ENCODE measurements around the gene CPAMD8. TPM values are rescaled to one million over a fixed set of nuclear protein-coding genes. Genes with fewer than 3 reads are reported as not detected.

The CPAMD8 gene
- total and polyA plus RNA-seq, 10 of the 15 experiments (the other 5 are each of a cell fraction or from before 2014, with no cell fraction given) = 0.12 to 0.97 (median 0.25) TPM; not detected in 3

DNA sequence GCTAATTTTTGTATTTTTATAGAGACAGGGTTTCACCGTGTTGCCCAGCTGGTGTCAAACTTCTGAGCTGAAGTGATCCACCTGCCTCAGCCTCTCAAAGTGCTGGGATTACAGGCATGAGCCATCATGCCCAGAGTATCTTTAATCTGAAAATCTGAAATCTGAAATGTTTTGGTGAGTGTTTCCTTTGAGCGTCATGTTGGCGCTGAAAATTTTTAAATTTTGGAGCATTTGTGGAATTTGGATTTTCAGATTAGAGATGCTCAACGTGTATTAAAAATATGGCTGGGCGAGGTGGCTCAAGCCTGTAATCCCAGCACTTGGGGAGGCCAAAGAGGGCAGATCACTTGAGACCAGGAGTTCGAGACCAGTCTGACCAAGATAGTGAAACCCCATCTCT, 5.1 kb upstream of the CPAMD8 start (continued):
- TF ChIP-seq SPI1 (IDR thresholded peaks at IDR 0.05; ENCODE audit: borderline replicate concordance, insufficient read depth, low read depth, low read length) = no peak
- TF ChIP-seq SREBF2 (IDR thresholded peaks at IDR 0.05; ENCODE audit: low read length) = no peak
- TF ChIP-seq FOXK2 (IDR thresholded peaks at IDR 0.05) = no peak
- no peak for TF ChIP-seq CREB1 (IDR thresholded peaks at IDR 0.05; ENCODE audit: low read depth)
- no peak for TF ChIP-seq FOXM1 (IDR thresholded peaks at IDR 0.05; ENCODE audit: low read depth, low read length)

DNA sequence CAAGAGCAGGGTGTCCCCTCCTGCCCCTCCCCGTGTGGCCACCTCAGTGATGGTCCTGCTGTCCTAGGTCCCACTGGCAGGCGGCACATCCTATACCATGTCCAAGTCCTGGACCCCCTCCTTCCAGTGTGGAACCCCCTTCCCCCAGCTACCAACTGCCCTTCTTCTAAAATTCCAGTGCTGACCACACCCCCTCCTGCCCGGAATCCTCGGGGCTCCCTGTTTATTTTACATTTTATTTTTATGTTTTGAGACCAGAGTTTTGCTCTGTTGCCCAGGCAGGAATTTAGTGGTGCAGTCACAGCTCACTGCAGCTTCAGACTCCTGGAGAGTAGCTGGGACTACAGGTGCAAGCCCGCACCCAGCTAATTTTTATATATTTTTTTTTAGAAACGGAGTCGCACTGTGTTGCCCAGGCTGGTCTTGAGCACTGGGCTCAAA, 945 bp upstream of the CPAMD8 start:
- Histone ChIP-seq H3K4me2 (ENCODE audit: control insufficient read depth, insufficient read depth) (no peak overlapping the region), H4K20me1 (ENCODE audit: control insufficient read depth, insufficient read depth) (no peaks in the 10 kb centered on the region), H3K9ac (ENCODE audit: control insufficient read depth, insufficient read depth, low read length) (no peak overlapping the region), H3K9me3 (replicated peaks; ENCODE audit: control insufficient read depth, insufficient read depth, low read length) (peaks cover 2% of the 10 kb centered on the region; the same call in 1 of the 3 replicates), H3K36me3 (ENCODE audit: control insufficient read depth in 2 of 2, insufficient read depth in 2 of 2, low read length in 1 of 2) (no peaks in the 10 kb centered on the region), H3K4me1 (ENCODE audit: control insufficient read depth, insufficient read depth, low read length) (no peaks in the 10 kb centered on the region), H3K4me3 (no peak overlapping the region), H3K27ac (ENCODE audit: control insufficient read depth, insufficient read depth) (no peak overlapping the region), H2AFZ (ENCODE audit: control insufficient read depth, low read depth, low read length) (no peak overlapping the region), H3K27me3 (replicated peaks in 1 of 2; ENCODE audit: control insufficient read depth in 2 of 2, insufficient read depth in 2 of 2, low read length in 1 of 2) (peaks cover 3 to 9% of the 10 kb centered on the region in 2 experiments), H3K79me2 (ENCODE audit: control insufficient read depth, insufficient read depth, low read length) (no peaks in the 10 kb centered on the region)
- POLR2A ChIA-PET = no interaction called here
- in situ Hi-C loops (cut with MboI) (no loop called here), intact Hi-C loops (cut with micrococcal nuclease; ENCODE audit: unreplicated experiment) (no loop called here)
- SMC1A ChIA-PET (ENCODE audit: uncharacterized antibody, unreplicated experiment) = no interaction called here
- RAD21 ChIA-PET (ENCODE audit: unreplicated experiment) = no interaction called here
- 32% methylated on average over 7 of the region's 7 CpGs for WGBS (ENCODE audit: insufficient coverage, insufficient replicate concordance, low lambda C conversion rate, missing lambda C conversion rate)
- TF ChIP-seq SREBF2 (IDR thresholded peaks at IDR 0.05; ENCODE audit: low read length) (no peak), SIX5 (IDR thresholded peaks at IDR 0.05; ENCODE audit: low read depth, low read length, severe bottlenecking) (no peak), POLR2A (IDR thresholded peaks at IDR 0.05; ENCODE audit: low read depth, low read length) (no peak), NFYB (IDR thresholded peaks at IDR 0.05; ENCODE audit: insufficient read depth, low read depth, low read length) (no peak), ZBED1 (IDR thresholded peaks at IDR 0.05; ENCODE audit: borderline replicate concordance) (no peak), FOXK2 (IDR thresholded peaks at IDR 0.05) (no peak), ZNF622 (IDR thresholded peaks at IDR 0.05) (no peak), FOS (IDR thresholded peaks at IDR 0.05; ENCODE audit: borderline replicate concordance, extremely low read depth, insufficient read length) (no peak)
- TF ChIP-seq, protein P1, sequence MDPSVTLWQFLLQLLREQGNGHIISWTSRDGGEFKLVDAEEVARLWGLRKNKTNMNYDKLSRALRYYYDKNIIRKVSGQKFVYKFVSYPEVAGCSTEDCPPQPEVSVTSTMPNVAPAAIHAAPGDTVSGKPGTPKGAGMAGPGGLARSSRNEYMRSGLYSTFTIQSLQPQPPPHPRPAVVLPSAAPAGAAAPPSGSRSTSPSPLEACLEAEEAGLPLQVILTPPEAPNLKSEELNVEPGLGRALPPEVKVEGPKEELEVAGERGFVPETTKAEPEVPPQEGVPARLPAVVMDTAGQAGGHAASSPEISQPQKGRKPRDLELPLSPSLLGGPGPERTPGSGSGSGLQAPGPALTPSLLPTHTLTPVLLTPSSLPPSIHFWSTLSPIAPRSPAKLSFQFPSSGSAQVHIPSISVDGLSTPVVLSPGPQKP (IDR thresholded peaks at IDR 0.05; ENCODE audit: low read depth, low read length) = no peak
- TF ChIP-seq, protein P2, sequence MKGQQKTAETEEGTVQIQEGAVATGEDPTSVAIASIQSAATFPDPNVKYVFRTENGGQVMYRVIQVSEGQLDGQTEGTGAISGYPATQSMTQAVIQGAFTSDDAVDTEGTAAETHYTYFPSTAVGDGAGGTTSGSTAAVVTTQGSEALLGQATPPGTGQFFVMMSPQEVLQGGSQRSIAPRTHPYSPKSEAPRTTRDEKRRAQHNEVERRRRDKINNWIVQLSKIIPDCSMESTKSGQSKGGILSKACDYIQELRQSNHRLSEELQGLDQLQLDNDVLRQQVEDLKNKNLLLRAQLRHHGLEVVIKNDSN (IDR thresholded peaks at IDR 0.05; ENCODE audit: borderline replicate concordance, extremely low read length, insufficient read depth, low read depth, low read length) = no peak
- TF ChIP-seq, protein P3, sequence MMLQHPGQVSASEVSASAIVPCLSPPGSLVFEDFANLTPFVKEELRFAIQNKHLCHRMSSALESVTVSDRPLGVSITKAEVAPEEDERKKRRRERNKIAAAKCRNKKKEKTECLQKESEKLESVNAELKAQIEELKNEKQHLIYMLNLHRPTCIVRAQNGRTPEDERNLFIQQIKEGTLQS (IDR thresholded peaks at IDR 0.05; ENCODE audit: borderline replicate concordance, extremely low read depth, low read depth, low read length) = no peak
- no TSS peak for BruUV-seq (replicated peaks)
- FAIRE-seq (no peak), DNase-seq (ENCODE audit: low read depth, low spot score) (no peak), ATAC-seq (no peak)
- CTCF ChIA-PET = no interaction called here

All from GM12878 (cell line).